Measurements from ENCODE around the gene APOL3.
A peak's percentile ranks its signal among the peaks of the same experiment; 100 is the strongest.
"Not testable (repeated sequence)": the region's sequence is repeated elsewhere in the genome, so short reads cannot be mapped to it uniquely, and the experiment has no call there.

APOL3 gene

GRCh38 chr22:36194385-36194784 lies 33.8 kb upstream of the APOL3 start:
- no peak for DNase-seq (ENCODE audit: low read depth, low spot score)
- TF ChIP-seq EZH2 (IDR thresholded peaks at IDR 0.05) = no peak
- TF ChIP-seq POLR2AphosphoS5 (IDR thresholded peaks at IDR 0.05; ENCODE audit: borderline replicate concordance, low read depth, low read length) = no peak
- TF ChIP-seq FOXP2 (optimal IDR thresholded peaks at IDR 0.05; ENCODE audit: control extremely low read depth, extremely low read length, insufficient read depth) = no peak
- H3K9me3 ChIP-seq (ENCODE audit: low read depth, low read length) = no peaks in the 10 kb centered on the region
- H3K4me3 ChIP-seq = no peak overlapping the region
- no peaks in the 10 kb centered on the region for H3K36me3 ChIP-seq (ENCODE audit: insufficient read depth, low read length)
- no peak overlapping the region for H3K9ac ChIP-seq (ENCODE audit: insufficient read length)
- no peak overlapping the region for H3K27ac ChIP-seq

GRCh38 chr22:36193577-36193976 lies 33.0 kb upstream of the APOL3 start:
- TF ChIP-seq EZH2 (IDR thresholded peaks at IDR 0.05) = no peak
- no peak for TF ChIP-seq POLR2AphosphoS5 (IDR thresholded peaks at IDR 0.05; ENCODE audit: borderline replicate concordance, low read depth, low read length)
- no peak for TF ChIP-seq FOXP2 (optimal IDR thresholded peaks at IDR 0.05; ENCODE audit: control extremely low read depth, extremely low read length, insufficient read depth)
- Histone ChIP-seq H3K36me3 (ENCODE audit: insufficient read depth, low read length) (no peaks in the 10 kb centered on the region), H3K9me3 (ENCODE audit: low read depth, low read length) (no peaks in the 10 kb centered on the region), H3K27ac (no peak overlapping the region), H3K4me3 (no peak overlapping the region), H3K9ac (ENCODE audit: insufficient read length) (no peak overlapping the region)
- DNase-seq (ENCODE audit: low read depth, low spot score) = no peak

GRCh38 chr22:36193171-36193570 lies 32.6 kb upstream of the APOL3 start:
- H3K36me3 ChIP-seq (ENCODE audit: insufficient read depth, low read length) = no peaks in the 10 kb centered on the region
- H3K9me3 ChIP-seq (ENCODE audit: low read depth, low read length) = no peaks in the 10 kb centered on the region
- TF ChIP-seq POLR2AphosphoS5 (IDR thresholded peaks at IDR 0.05; ENCODE audit: borderline replicate concordance, low read depth, low read length) (no peak), EZH2 (IDR thresholded peaks at IDR 0.05) (no peak), FOXP2 (optimal IDR thresholded peaks at IDR 0.05; ENCODE audit: control extremely low read depth, extremely low read length, insufficient read depth) (no peak)
- no peak overlapping the region for H3K9ac ChIP-seq (ENCODE audit: insufficient read length)
- DNase-seq (ENCODE audit: low read depth, low spot score) = no peak
- H3K4me3 ChIP-seq = no peak overlapping the region
- H3K27ac ChIP-seq = no peak overlapping the region

- H3K36me3 ChIP-seq (ENCODE audit: insufficient read depth, low read length) = no peaks in the 10 kb centered on the region
- H3K4me3 ChIP-seq = no peak overlapping the region
- H3K9ac ChIP-seq (ENCODE audit: insufficient read length) = no peak overlapping the region
- H3K9me3 ChIP-seq (ENCODE audit: low read depth, low read length) = no peaks in the 10 kb centered on the region
- H3K27ac ChIP-seq = no peak overlapping the region
- TF ChIP-seq POLR2AphosphoS5 (IDR thresholded peaks at IDR 0.05; ENCODE audit: borderline replicate concordance, low read depth, low read length) = no peak
- no peak for DNase-seq (ENCODE audit: low read depth, low spot score)
Measured at GRCh38 chr22:36192542-36192941, 32.0 kb upstream of the APOL3 start.

- no peak for DNase-seq (ENCODE audit: low read depth, low spot score)
- Histone ChIP-seq H3K9me3 (ENCODE audit: low read depth, low read length) (no peaks in the 10 kb centered on the region), H3K36me3 (ENCODE audit: insufficient read depth, low read length) (no peaks in the 10 kb centered on the region), H3K27ac (no peak overlapping the region), H3K4me3 (no peak overlapping the region), H3K9ac (ENCODE audit: insufficient read length) (no peak overlapping the region)
- TF ChIP-seq EZH2 (IDR thresholded peaks at IDR 0.05) (no peak), POLR2AphosphoS5 (IDR thresholded peaks at IDR 0.05; ENCODE audit: borderline replicate concordance, low read depth, low read length) (no peak), FOXP2 (optimal IDR thresholded peaks at IDR 0.05; ENCODE audit: control extremely low read depth, extremely low read length, insufficient read depth) (no peak)
Measured at GRCh38 chr22:36191106-36191836, 30.7 kb upstream of the APOL3 start.

GRCh38 chr22:36187862-36188261 lies 27.3 kb upstream of the APOL3 start:
- H3K4me3 ChIP-seq; H3K36me3 ChIP-seq (ENCODE audit: insufficient read depth, low read length); H3K9me3 ChIP-seq (ENCODE audit: low read depth, low read length); H3K27ac ChIP-seq; H3K9ac ChIP-seq (ENCODE audit: insufficient read length); DNase-seq (ENCODE audit: low read depth, low spot score): not testable (repeated sequence)

GRCh38 chr22:36185828-36186624 lies 25.5 kb upstream of the APOL3 start:
- no peak for DNase-seq (ENCODE audit: low read depth, low spot score)
- Histone ChIP-seq H3K36me3 (ENCODE audit: insufficient read depth, low read length) (no peaks in the 10 kb centered on the region), H3K9ac (ENCODE audit: insufficient read length) (no peak overlapping the region), H3K4me3 (no peak overlapping the region), H3K27ac (no peak overlapping the region), H3K9me3 (ENCODE audit: low read depth, low read length) (no peaks in the 10 kb centered on the region)
- TF ChIP-seq FOXP2 (optimal IDR thresholded peaks at IDR 0.05; ENCODE audit: control extremely low read depth, extremely low read length, insufficient read depth) (no peak), EZH2 (IDR thresholded peaks at IDR 0.05) (no peak), POLR2AphosphoS5 (IDR thresholded peaks at IDR 0.05; ENCODE audit: borderline replicate concordance, low read depth, low read length) (no peak)

- peak; percentile 40 for DNase-seq (ENCODE audit: low read depth, low spot score)
- Histone ChIP-seq H3K36me3 (ENCODE audit: insufficient read depth, low read length) (no peaks in the 10 kb centered on the region), H3K9me3 (ENCODE audit: low read depth, low read length) (no peaks in the 10 kb centered on the region), H3K9ac (ENCODE audit: insufficient read length) (no peak overlapping the region), H3K4me3 (no peak overlapping the region), H3K27ac (no peak overlapping the region)
- TF ChIP-seq FOXP2 (optimal IDR thresholded peaks at IDR 0.05; ENCODE audit: control extremely low read depth, extremely low read length, insufficient read depth) (no peak), POLR2AphosphoS5 (IDR thresholded peaks at IDR 0.05; ENCODE audit: borderline replicate concordance, low read depth, low read length) (no peak), EZH2 (IDR thresholded peaks at IDR 0.05) (no peak)
Measured at GRCh38 chr22:36184433-36185025, 24.0 kb upstream of the APOL3 start.
